Hematopoietic multipotent progenitor cell treated with erythropoietin and hydrocortisone succinate and interleukin-3 and kit ligand, for 6 days (in vitro differentiated cells): ENCODE data around the gene FTCDNL1.

Source experiments
- DNase-seq: peaks from one replicate; pipeline ENCODE4 v3.0.0-alpha.2; 2015

The FTCDNL1 gene

GRCh38 chr2:199850718-199851500 lies at the start of gene FTCDNL1:
TSS of gene FTCDNL1 (minus strand) at chr2:199851192. CDS start at chr2:199848962, 2,230 bp downstream.
- peak; percentile 86 for DNase-seq

- DNase-seq = no peak
These were observed 45.6 kb upstream of the FTCDNL1 start for GRCh38 chr2:199896617-199897016.

GRCh38 chr2:199895406-199895805 lies 44.4 kb upstream of the FTCDNL1 start:
- no peak for DNase-seq

GRCh38 chr2:199883474-199884212 lies 32.7 kb upstream of the FTCDNL1 start:
- no peak for DNase-seq

GRCh38 chr2:199882667-199883066 lies 31.7 kb upstream of the FTCDNL1 start:
- no peak for DNase-seq

GRCh38 chr2:199875400-199875799 lies 24.4 kb upstream of the FTCDNL1 start:
- no peak for DNase-seq

GRCh38 chr2:199874209-199874608 lies 23.2 kb upstream of the FTCDNL1 start:
- DNase-seq = no peak

- no peak for DNase-seq
These were observed 19.6 kb upstream of the FTCDNL1 start for GRCh38 chr2:199870581-199870980.

- no peak for DNase-seq
These were observed 18.7 kb upstream of the FTCDNL1 start for GRCh38 chr2:199869653-199870052.

GRCh38 chr2:199869227-199869541 lies 18.2 kb upstream of the FTCDNL1 start:
- no peak for DNase-seq

GRCh38 chr2:199868431-199869226 lies 17.6 kb upstream of the FTCDNL1 start:
- DNase-seq = no peak

GRCh38 chr2:199865905-199866304 lies 14.9 kb upstream of the FTCDNL1 start:
- DNase-seq = no peak

GRCh38 chr2:199862788-199863187 lies 11.8 kb upstream of the FTCDNL1 start:
- DNase-seq = no peak

GRCh38 chr2:199861132-199861774 lies 10.3 kb upstream of the FTCDNL1 start:
- DNase-seq = peak; percentile 64

GRCh38 chr2:199855812-199856211 lies 4.8 kb upstream of the FTCDNL1 start:
- DNase-seq = no peak

GRCh38 chr2:199851883-199852282 lies 891 bp upstream of the FTCDNL1 start:
- no peak for DNase-seq

- DNase-seq = no peak
These were observed 464 bp upstream of the FTCDNL1 start for GRCh38 chr2:199851501-199851810.

- DNase-seq = no peak
These were observed 724 bp downstream of the FTCDNL1 start for GRCh38 chr2:199850218-199850717.

- no peak for DNase-seq
These were observed 2.4 kb downstream of the FTCDNL1 start for GRCh38 chr2:199848389-199849130.

GRCh38 chr2:199847181-199847864 lies 3.7 kb downstream of the FTCDNL1 start:
- DNase-seq = no peak

GRCh38 chr2:199842631-199843395 lies 8.2 kb downstream of the FTCDNL1 start:
- DNase-seq = no peak
